HG02763 (cell line): ENCODE measurements around the gene SELENOS.

Experiments
- ATAC-seq: cut with Tn5 transposase; IDR thresholded peaks from one replicate; pipeline ENCODE4 v1.9.1; 2021; ENCODE audit warnings: mild to moderate bottlenecking, moderate library complexity; ENCODE audit not compliant: unreplicated experiment

The SELENOS gene

DNA sequence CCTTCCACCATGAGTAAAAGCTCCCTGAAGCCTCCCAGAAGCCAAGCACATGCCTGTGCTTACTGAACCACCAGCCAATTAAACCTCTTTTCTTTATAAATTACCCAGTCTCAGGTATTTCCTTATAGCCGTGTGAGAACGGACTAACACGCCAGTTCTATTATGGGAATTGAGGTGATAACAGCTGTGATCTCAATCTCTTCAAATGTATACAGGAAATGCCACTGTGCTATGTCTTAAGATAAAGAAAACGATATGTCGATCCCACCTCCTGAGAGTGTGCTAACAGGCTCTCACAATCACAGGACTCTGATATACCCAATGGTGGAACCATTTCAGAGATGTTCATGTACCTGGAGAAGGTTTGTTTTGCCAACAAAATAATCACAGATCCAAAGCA lies 51.6 kb downstream of the SELENOS start:
- ATAC-seq = no peak
